Mucosa of descending colon (tissue), 3 donors: ENCODE results near the gene CNTNAP2. TPM values are rescaled to one million over a fixed set of nuclear protein-coding genes. Genes with fewer than 3 reads are reported as not detected.

ENCODE experiments used
- ATAC-seq: fragments of 200-7000 bp; cut with Tn5 transposase; one replicate; pipeline ENCODE4 v1.9.1; 2020; ENCODE audit warnings: mild to moderate bottlenecking, moderate library complexity
- DNase-seq, 3 donors: peaks; one replicate each; pipeline ENCODE4 v3.0.0-alpha.2; 2020
- H3K36me3 ChIP-seq: fragments of 200-600 bp; one replicate; pipeline ENCODE4 v1.8.0; 2021; ENCODE audit warnings: low read depth, mild to moderate bottlenecking
- H3K4me1 ChIP-seq: fragments of 200-600 bp; one replicate; pipeline ENCODE4 v1.8.0; 2021; ENCODE audit warnings: low read depth, mild to moderate bottlenecking
- H3K4me3 ChIP-seq: fragments of 200-600 bp; one replicate; pipeline ENCODE4 v1.8.0; 2021; ENCODE audit warnings: mild to moderate bottlenecking
- H3K9me3 ChIP-seq: fragments of 200-600 bp; one replicate; pipeline ENCODE4 v1.8.0; 2021; ENCODE audit warnings: mild to moderate bottlenecking
- intact Hi-C, 2 donors: fragments of 100-400 bp; cut with DNase I in 1 of 2; cut with micrococcal nuclease in 1 of 2; formaldehyde crosslinking; loops; one replicate each; pipeline versions ENCODE4 v1.11.0 to v1.11.1; 2022; cut with DNase I, micrococcal nuclease
- total RNA-seq, 3 donors: library from RNA; stranded (reverse); fragmentation: NEBNext Ultra II Directional in 2 of 3; extraction: Animal tissue kit (Norgen Biotek cat#: 25700) in 2 of 3; gene quantifications; one replicate each; pipeline versions ENCODE4 v1.2.1 to v1.2.4, GENCODE V29; 2021 to 2023
- TF ChIP-seq, protein P1 (sequence below): fragments of 200-600 bp; IDR thresholded peaks from one replicate; pipeline ENCODE4 v1.8.0; 2022; ENCODE audit warnings: antibody characterized with exemption, mild to moderate bottlenecking
- donor health status: DM: no; HTN: no; CAD: no; lungs with moderate emphysema.
- donor health status: DM: no; HTN: no; CAD: no.
- donor health status: DM: no; HTN: yes; CAD: no.

The CNTNAP2 gene
- total RNA-seq, 3 donors from 2014 or later: 3.1 to 5.9 (median 4.2) TPM

DNA sequence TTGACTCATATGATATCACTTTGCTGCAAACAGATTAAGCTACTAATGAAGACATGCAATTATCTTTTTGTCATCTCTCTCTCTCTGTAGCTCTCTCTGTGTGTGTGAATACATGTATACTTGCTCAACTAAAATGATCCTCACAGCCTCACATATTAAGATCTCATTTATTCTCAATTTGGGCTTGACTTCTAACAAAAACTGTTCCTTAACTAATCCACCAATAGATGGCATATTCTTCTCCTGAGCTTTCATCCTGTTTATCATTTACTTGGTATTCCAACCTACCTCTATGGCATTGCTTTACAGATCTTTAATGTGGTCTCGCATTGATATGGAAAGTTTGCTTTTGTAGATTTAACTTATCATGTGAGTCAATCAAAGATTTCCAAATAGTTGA lies 540.4 kb downstream of the CNTNAP2 start:
- Histone ChIP-seq H3K4me1 (no peaks in the 10 kb centered on the region), H3K36me3 (no peaks in the 10 kb centered on the region), H3K9me3 (peaks cover 3% of the 10 kb centered on the region), H3K4me3 (no peak overlapping the region)
- no peak for DNase-seq
- TF ChIP-seq, protein P1, sequence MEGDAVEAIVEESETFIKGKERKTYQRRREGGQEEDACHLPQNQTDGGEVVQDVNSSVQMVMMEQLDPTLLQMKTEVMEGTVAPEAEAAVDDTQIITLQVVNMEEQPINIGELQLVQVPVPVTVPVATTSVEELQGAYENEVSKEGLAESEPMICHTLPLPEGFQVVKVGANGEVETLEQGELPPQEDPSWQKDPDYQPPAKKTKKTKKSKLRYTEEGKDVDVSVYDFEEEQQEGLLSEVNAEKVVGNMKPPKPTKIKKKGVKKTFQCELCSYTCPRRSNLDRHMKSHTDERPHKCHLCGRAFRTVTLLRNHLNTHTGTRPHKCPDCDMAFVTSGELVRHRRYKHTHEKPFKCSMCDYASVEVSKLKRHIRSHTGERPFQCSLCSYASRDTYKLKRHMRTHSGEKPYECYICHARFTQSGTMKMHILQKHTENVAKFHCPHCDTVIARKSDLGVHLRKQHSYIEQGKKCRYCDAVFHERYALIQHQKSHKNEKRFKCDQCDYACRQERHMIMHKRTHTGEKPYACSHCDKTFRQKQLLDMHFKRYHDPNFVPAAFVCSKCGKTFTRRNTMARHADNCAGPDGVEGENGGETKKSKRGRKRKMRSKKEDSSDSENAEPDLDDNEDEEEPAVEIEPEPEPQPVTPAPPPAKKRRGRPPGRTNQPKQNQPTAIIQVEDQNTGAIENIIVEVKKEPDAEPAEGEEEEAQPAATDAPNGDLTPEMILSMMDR: no peak
- no peak for ATAC-seq
- intact Hi-C loops: no loop called here

DNA sequence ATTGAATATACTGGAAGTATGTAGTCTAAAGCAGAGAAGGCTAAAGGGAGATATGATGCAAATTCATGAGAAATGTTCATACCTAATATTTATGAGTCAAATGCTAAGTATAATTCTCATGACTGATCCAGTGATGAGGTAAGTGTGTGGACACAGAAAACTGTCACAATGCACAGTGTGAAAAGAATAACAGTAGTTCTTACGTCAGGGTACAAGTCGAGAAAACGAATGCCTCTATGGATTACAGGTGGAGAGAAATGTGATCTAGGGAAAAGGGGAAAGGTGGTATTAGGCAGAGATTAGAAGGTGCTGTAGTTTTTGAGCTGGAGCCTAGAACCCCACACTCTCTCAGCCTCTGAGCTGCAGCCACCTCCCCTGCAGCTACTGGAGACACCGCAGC lies 542.0 kb downstream of the CNTNAP2 start:
- Histone ChIP-seq H3K9me3 (peaks cover 16% of the 10 kb centered on the region), H3K4me3 (no peak overlapping the region), H3K36me3 (no peaks in the 10 kb centered on the region), H3K4me1 (no peaks in the 10 kb centered on the region)
- TF ChIP-seq, protein P1: no peak
- intact Hi-C loops: no loop called here
- ATAC-seq (no peak), DNase-seq (no peak)

DNA sequence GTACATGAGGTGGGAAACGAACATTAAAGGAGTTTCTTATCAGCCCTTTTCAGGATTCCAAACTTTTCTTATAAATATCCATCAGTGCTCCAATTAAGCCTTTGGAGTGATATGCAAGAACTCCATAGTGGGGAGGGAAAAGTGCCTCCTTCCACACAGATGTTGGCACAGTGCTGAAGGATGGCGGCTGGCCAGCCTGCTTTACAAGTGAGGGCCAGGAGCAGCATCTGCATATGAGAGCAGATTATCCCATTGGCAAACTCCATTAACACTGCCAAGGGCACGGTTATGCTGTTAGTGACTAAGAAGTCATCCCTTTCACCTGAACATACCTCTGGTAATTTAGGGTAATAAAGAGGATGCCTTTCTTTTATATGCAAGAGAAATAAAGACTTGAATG lies 543.1 kb downstream of the CNTNAP2 start:
- no peak for ATAC-seq

DNA sequence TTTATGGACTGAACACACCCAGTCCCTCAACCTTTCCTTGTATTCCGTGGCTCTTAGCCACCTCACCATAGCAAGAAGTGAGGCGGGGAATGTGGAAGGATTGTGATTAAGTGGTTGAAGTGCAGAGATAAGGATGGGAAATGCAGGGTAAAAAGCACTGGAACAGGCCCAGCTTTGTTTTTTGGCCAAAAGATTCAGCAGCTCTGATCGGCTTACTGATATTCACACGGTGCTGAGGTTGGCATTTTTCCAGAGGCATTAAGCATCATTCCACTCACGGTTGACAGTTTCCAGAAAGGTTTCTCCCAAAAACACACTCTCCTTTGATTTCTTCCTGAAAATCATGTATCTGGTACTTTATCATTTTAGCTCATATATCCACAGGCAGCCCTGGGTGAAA lies 544.2 kb downstream of the CNTNAP2 start:
- no peaks in the 10 kb centered on the region for H3K36me3 ChIP-seq
- no peaks in the 10 kb centered on the region for H3K4me1 ChIP-seq
- DNase-seq (no peak), ATAC-seq (no peak)
- intact Hi-C loops: no loop called here
- TF ChIP-seq, protein P1: no peak
- H3K9me3 ChIP-seq: peaks cover 21% of the 10 kb centered on the region
- no peak overlapping the region for H3K4me3 ChIP-seq

More for the DNA sequence above, 543.1 kb downstream of the CNTNAP2 start:
- H3K4me3 ChIP-seq: no peak overlapping the region
- intact Hi-C loops: no loop called here
- no peaks in the 10 kb centered on the region for H3K36me3 ChIP-seq
- TF ChIP-seq, protein P1: no peak
- no peaks in the 10 kb centered on the region for H3K4me1 ChIP-seq
- no peak for DNase-seq
- peaks cover 21% of the 10 kb centered on the region for H3K9me3 ChIP-seq

DNA sequence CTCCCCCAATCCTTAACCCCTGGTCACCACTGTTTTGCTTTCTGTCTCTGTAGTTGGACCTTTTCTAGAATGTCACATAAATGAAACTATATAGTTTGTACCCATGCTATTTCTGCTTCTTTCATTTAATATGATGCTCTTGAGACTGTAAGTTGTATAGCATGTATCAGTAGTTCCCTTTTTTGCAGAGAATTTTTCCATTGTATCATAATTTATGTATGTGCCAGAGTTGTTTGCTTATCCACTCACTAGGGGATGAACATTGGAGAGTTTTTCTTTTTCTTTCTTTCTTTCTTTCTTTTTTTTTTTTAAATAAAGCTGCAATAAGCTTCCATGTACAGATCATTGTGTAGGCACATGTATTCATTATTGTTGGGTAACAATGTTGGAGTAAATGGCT lies 544.8 kb downstream of the CNTNAP2 start:
- H3K4me3 ChIP-seq: no peak overlapping the region
- no peaks in the 10 kb centered on the region for H3K36me3 ChIP-seq
- H3K4me1 ChIP-seq: no peaks in the 10 kb centered on the region
- TF ChIP-seq, protein P1: no peak
- no peak for DNase-seq
- no peak for ATAC-seq
- peaks cover 21% of the 10 kb centered on the region for H3K9me3 ChIP-seq
- intact Hi-C loops: no loop called here

DNA sequence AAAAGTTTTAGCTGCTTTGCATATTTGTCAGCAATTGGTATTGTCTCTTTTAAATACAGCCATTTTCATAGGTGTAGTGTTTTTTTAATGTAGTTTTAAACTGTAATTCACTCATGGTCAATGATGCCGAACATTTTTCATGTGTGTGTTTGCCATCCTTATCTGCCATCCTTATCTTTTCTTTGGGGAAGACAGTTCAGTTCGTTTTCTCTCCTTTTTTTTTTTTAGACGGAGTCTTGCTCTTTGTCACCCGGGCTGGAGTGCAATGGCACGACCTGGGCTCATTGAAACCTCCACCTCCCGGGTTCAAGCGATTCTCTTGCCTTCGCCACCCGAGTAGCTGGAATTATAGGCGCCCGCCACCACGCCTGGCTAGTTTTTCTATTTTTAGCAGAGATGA lies 545.3 kb downstream of the CNTNAP2 start:
- no peak for DNase-seq
- TF ChIP-seq, protein P1: no peak
- Histone ChIP-seq H3K36me3 (no peaks in the 10 kb centered on the region), H3K9me3 (peaks cover 25% of the 10 kb centered on the region), H3K4me1 (no peaks in the 10 kb centered on the region), H3K4me3 (no peak overlapping the region)
- intact Hi-C loops: no loop called here
- no peak for ATAC-seq
